Stimulated activated CD4-positive, alpha-beta T cell treated with anti-CD3 and anti-CD28 coated beads, Interleukin-4, amount 100 ng/mL, for 4 hours (primary cell): ENCODE data around the gene MPRIP.

Experiments used
- DNase-seq, 2 experiments: peaks; one replicate each; pipeline ENCODE4 v3.0.0-alpha.2; 2020

MPRIP gene

GRCh38 chr17:17114592-17115225 is 72.5 kb downstream of the MPRIP start:
- no peak for DNase-seq

- DNase-seq, result no peak
These were observed 73.4 kb downstream of the MPRIP start for GRCh38 chr17:17115620-17116019.

GRCh38 chr17:17116406-17116805 is 74.1 kb downstream of the MPRIP start:
- DNase-seq, result no peak

- no peak for DNase-seq
These were observed 75.7 kb downstream of the MPRIP start for GRCh38 chr17:17117923-17118322.

- no peak for DNase-seq
These were observed 76.1 kb downstream of the MPRIP start for GRCh38 chr17:17118399-17118798.

GRCh38 chr17:17119106-17119505 is 76.8 kb downstream of the MPRIP start:
- no peak for DNase-seq

GRCh38 chr17:17119533-17119932 is 77.3 kb downstream of the MPRIP start:
- DNase-seq, result peak; percentile 34 to 61

- no peak for DNase-seq
These were observed 78.0 kb downstream of the MPRIP start for GRCh38 chr17:17120294-17120693.

- no peak for DNase-seq
These were observed 78.4 kb downstream of the MPRIP start for GRCh38 chr17:17120701-17121100.

GRCh38 chr17:17121162-17121561 is 78.9 kb downstream of the MPRIP start:
- DNase-seq, result no peak

- DNase-seq, result no peak
These were observed 80.7 kb downstream of the MPRIP start for GRCh38 chr17:17122781-17123483.

GRCh38 chr17:17124341-17124740 is 82.1 kb downstream of the MPRIP start:
- no peak for DNase-seq

GRCh38 chr17:17125136-17126084 is 83.2 kb downstream of the MPRIP start:
- no peak for DNase-seq

- no peak for DNase-seq
These were observed 84.2 kb downstream of the MPRIP start for GRCh38 chr17:17126131-17127110.

GRCh38 chr17:17127156-17127555 is 84.9 kb downstream of the MPRIP start:
- no peak for DNase-seq

- DNase-seq, result no peak
These were observed 85.6 kb downstream of the MPRIP start for GRCh38 chr17:17127730-17128291.

GRCh38 chr17:17128476-17129075 is 86.3 kb downstream of the MPRIP start:
- DNase-seq, result no peak

GRCh38 chr17:17129466-17129865 is 87.2 kb downstream of the MPRIP start:
- no peak for DNase-seq

GRCh38 chr17:17130077-17130844 is 88.0 kb downstream of the MPRIP start:
- DNase-seq, result no peak

- no peak for DNase-seq
These were observed 89.6 kb downstream of the MPRIP start for GRCh38 chr17:17131839-17132238.

GRCh38 chr17:17132746-17133145 is 90.5 kb downstream of the MPRIP start:
- no peak for DNase-seq
